ENCODE measurements around the gene ZDHHC24. TPM values are rescaled to one million over a fixed set of nuclear protein-coding genes. Genes with fewer than 3 reads are reported as not detected.
"Not testable (repeated sequence)": the region's sequence is repeated elsewhere in the genome, so short reads cannot be mapped to it uniquely, and the experiment has no call there.

ZDHHC24 gene
- total RNA-seq, 1 experiment from 2014 or later, result 10.5 TPM

DNA sequence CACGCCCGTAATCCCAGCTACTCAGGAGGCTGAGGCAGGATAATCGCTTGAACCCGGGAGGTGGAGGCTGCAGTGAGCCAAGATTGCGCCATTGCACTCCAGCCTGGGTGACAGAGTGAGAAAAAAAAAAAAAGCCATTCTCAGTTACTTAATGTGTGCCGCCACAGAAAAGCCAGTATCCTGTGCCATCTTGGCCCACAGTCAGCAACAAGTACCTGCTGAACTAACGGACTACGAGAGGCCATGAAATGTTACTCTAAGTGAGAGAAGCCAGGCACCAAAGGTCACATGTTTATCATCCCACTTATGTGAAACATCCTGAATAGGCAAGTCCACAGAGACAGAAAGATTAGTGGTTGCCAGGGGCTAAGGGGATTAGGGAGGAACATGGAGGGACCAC, 5.2 kb downstream of the ZDHHC24 start:
- H3K27ac ChIP-seq (ENCODE audit: low read depth, low read length); H3K4me3 ChIP-seq (replicated peaks in 1 of 2; ENCODE audit: low read depth in 1 of 2, low read length in 2 of 2); H3K9ac ChIP-seq (ENCODE audit: low read length); H3K9me2 ChIP-seq (ENCODE audit: insufficient read depth); H3K79me2 ChIP-seq (ENCODE audit: insufficient read depth, low read length); intact Hi-C loops (cut with micrococcal nuclease); BruUV-seq (replicated peaks); RAD21 ChIA-PET (ENCODE audit: low non-redundant PET in 1 of 2, low total read pairs in 2 of 2, uncharacterized antibody in 2 of 2, unreplicated experiment in 2 of 2); H3K27me3 ChIP-seq (ENCODE audit: insufficient read depth, low read length); H3K9me3 ChIP-seq (ENCODE audit: control insufficient read depth in 1 of 2, insufficient read depth in 1 of 2, low read depth in 1 of 2, low read length in 2 of 2); CTCF ChIA-PET; H2AFZ ChIP-seq (ENCODE audit: low read depth, low read length, poor library complexity, severe bottlenecking); POLR2A ChIA-PET; H4K20me1 ChIP-seq (ENCODE audit: insufficient read depth); H3K4me2 ChIP-seq (ENCODE audit: low read length); DNase-seq (ENCODE audit: low read depth, low spot score); H3K36me3 ChIP-seq (ENCODE audit: control insufficient read depth in 1 of 2, insufficient read depth in 2 of 2, low read length in 2 of 2); ATAC-seq; H3K4me1 ChIP-seq (ENCODE audit: control insufficient read depth in 1 of 2, insufficient read depth in 2 of 2, low read length in 2 of 2): not testable (repeated sequence)

DNA sequence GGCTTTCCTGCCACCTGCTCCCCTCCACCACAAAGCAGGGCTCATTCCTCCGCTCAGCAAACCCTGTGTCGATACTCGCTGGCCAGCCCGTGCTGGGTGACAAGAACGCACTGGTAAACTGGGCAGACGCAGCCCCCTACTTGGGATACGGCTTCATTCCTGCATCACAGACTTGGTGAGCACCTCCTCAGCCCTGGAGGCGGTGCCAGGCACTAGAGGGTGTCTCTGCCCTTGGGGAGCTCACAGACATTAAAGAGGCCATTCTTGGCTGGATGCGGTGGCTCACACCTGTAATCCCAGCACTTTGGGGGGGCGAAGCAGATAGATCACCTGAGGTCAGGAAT, 6.0 kb downstream of the ZDHHC24 start:
- peaks cover 0 to under 1% of the 10 kb centered on the region in 2 experiments; a peak in 2 of 4 replicates for H3K4me1 ChIP-seq (ENCODE audit: control insufficient read depth in 1 of 2, insufficient read depth in 2 of 2, low read length in 2 of 2)
- no peak overlapping the region for H3K4me2 ChIP-seq (ENCODE audit: low read length)
- POLR2A ChIA-PET, result no interaction called here
- H3K4me3 ChIP-seq (replicated peaks in 1 of 2; ENCODE audit: low read depth in 1 of 2, low read length in 2 of 2), result no peak overlapping the region
- no peak for ATAC-seq
- no peak overlapping the region for H2AFZ ChIP-seq (ENCODE audit: low read depth, low read length, poor library complexity, severe bottlenecking)
- RAD21 ChIA-PET (ENCODE audit: low non-redundant PET in 1 of 2, low total read pairs in 2 of 2, uncharacterized antibody in 2 of 2, unreplicated experiment in 2 of 2), result no interaction called here
- intact Hi-C loops (cut with micrococcal nuclease), result no loop called here
- no peak for DNase-seq (ENCODE audit: low read depth, low spot score)
- H3K9ac ChIP-seq (ENCODE audit: low read length), result no peak overlapping the region
- H4K20me1 ChIP-seq (ENCODE audit: insufficient read depth), result no peaks in the 10 kb centered on the region
- no peaks in the 10 kb centered on the region for H3K27me3 ChIP-seq (ENCODE audit: insufficient read depth, low read length)
- TF ChIP-seq, protein P1, sequence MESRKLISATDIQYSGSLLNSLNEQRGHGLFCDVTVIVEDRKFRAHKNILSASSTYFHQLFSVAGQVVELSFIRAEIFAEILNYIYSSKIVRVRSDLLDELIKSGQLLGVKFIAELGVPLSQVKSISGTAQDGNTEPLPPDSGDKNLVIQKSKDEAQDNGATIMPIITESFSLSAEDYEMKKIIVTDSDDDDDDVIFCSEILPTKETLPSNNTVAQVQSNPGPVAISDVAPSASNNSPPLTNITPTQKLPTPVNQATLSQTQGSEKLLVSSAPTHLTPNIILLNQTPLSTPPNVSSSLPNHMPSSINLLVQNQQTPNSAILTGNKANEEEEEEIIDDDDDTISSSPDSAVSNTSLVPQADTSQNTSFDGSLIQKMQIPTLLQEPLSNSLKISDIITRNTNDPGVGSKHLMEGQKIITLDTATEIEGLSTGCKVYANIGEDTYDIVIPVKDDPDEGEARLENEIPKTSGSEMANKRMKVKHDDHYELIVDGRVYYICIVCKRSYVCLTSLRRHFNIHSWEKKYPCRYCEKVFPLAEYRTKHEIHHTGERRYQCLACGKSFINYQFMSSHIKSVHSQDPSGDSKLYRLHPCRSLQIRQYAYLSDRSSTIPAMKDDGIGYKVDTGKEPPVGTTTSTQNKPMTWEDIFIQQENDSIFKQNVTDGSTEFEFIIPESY (IDR thresholded peaks at IDR 0.05; ENCODE audit: extremely low read depth, insufficient replicate concordance, low read length), result no peak
- no peak for TF ChIP-seq TCF7L2 (IDR thresholded peaks at IDR 0.05; ENCODE audit: borderline replicate concordance, extremely low read depth, insufficient read depth, insufficient read length)
- CTCF ChIA-PET, result no interaction called here
- H3K79me2 ChIP-seq (ENCODE audit: insufficient read depth, low read length), result no peaks in the 10 kb centered on the region
- H3K9me2 ChIP-seq (ENCODE audit: insufficient read depth), result no peaks in the 10 kb centered on the region
- no peak overlapping the region for H3K27ac ChIP-seq (ENCODE audit: low read depth, low read length)
- BruUV-seq (replicated peaks), result no TSS peak
- no peaks in the 10 kb centered on the region for H3K9me3 ChIP-seq (ENCODE audit: control insufficient read depth in 1 of 2, insufficient read depth in 1 of 2, low read depth in 1 of 2, low read length in 2 of 2)
- H3K36me3 ChIP-seq (ENCODE audit: control insufficient read depth in 1 of 2, insufficient read depth in 2 of 2, low read length in 2 of 2), result no peaks in the 10 kb centered on the region

All from HCT116 (cell line).